Lower leg skin (tissue), 3 donors: ENCODE data around the gene ERICH4.

Experiments
- POLR2A ChIP-seq, 2 donors: fragments of 450-650 bp; IDR thresholded peaks; one replicate each; pipeline ENCODE4 v1.6.1; 2016 to 2017; ENCODE audit warnings: antibody characterized with exemption in 2 of 2, mild to moderate bottlenecking in 1 of 2, moderate library complexity in 1 of 2
- TF ChIP-seq, protein P1 (sequence below), 3 donors: fragments of 450-650 bp; IDR thresholded peaks; one replicate each; pipeline ENCODE4 v1.5.1; 2016; ENCODE audit warnings: antibody characterized with exemption in 3 of 3, mild to moderate bottlenecking in 3 of 3, moderate library complexity in 2 of 3

DNA sequence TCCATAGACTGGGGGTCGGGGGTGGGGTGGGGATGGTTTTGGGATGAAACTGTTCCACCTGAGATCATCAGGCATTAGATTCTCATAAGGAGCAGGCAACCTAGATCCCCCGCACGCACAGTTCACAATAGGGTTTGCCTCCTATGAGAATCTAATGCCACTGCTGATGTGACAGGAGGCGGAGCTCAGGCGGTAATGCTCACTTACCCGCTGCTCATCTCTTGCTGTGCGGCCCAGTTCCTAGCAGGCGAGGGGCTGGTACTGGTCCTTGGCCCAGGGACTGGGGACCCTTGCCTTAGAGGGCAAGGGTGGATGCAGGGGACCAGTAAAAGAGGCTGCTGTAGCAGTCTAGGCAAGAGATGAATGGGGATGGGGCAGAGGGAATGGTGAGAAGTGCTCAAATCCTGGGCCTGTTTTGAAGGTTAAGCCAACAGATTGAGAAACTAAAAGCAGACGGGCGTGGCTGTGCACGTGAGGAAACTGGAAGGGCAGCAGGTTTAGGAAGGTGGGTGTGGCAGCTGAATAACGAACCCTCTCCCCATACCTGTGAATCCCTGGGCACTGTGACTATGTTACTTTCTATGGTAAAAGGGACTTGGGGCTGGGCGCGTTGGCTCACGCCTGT is 1.5 kb upstream of the ERICH4 start:
- TF ChIP-seq, protein P1, sequence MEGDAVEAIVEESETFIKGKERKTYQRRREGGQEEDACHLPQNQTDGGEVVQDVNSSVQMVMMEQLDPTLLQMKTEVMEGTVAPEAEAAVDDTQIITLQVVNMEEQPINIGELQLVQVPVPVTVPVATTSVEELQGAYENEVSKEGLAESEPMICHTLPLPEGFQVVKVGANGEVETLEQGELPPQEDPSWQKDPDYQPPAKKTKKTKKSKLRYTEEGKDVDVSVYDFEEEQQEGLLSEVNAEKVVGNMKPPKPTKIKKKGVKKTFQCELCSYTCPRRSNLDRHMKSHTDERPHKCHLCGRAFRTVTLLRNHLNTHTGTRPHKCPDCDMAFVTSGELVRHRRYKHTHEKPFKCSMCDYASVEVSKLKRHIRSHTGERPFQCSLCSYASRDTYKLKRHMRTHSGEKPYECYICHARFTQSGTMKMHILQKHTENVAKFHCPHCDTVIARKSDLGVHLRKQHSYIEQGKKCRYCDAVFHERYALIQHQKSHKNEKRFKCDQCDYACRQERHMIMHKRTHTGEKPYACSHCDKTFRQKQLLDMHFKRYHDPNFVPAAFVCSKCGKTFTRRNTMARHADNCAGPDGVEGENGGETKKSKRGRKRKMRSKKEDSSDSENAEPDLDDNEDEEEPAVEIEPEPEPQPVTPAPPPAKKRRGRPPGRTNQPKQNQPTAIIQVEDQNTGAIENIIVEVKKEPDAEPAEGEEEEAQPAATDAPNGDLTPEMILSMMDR (IDR thresholded peaks at IDR 0.05) = no peak
- no peak for TF ChIP-seq POLR2A (IDR thresholded peaks at IDR 0.05)
